ENCODE results near the gene ARL6IP5.

ARL6IP5 gene

GRCh38 chr3:69084326-69085167, at the start of gene ARL6IP5:
Gene ARL6IP5, plus strand, starts transcription at chr3:69084937. Its CDS starts 111 bp downstream, at chr3:69085048.
- DNase-seq: peak; percentile 97

GRCh38 chr3:69044608-69045007, 40.1 kb upstream of the ARL6IP5 start:
- no peak for DNase-seq

GRCh38 chr3:69048990-69049389, 35.7 kb upstream of the ARL6IP5 start:
- DNase-seq: no peak

GRCh38 chr3:69051756-69052471, 32.8 kb upstream of the ARL6IP5 start, which contains the start of gene TMF1:
Gene TMF1, minus strand, starts transcription at chr3:69052333. Its CDS starts 247 bp downstream, at chr3:69052086.
- peak; percentile 99 for DNase-seq

- DNase-seq: no peak
Observed at GRCh38 chr3:69052472-69052898, 32.3 kb upstream of the ARL6IP5 start.

GRCh38 chr3:69058180-69058946, 26.4 kb upstream of the ARL6IP5 start:
- no peak for DNase-seq

- DNase-seq: no peak
Observed at GRCh38 chr3:69058947-69059224, 25.9 kb upstream of the ARL6IP5 start.

- DNase-seq: no peak
Observed at GRCh38 chr3:69059688-69060087, 25.0 kb upstream of the ARL6IP5 start.

- no peak for DNase-seq
Observed at GRCh38 chr3:69063636-69064035, 21.1 kb upstream of the ARL6IP5 start.

- DNase-seq: no peak
Observed at GRCh38 chr3:69065318-69065964, 19.3 kb upstream of the ARL6IP5 start.

GRCh38 chr3:69066121-69066520, 18.6 kb upstream of the ARL6IP5 start:
- DNase-seq: no peak

GRCh38 chr3:69072928-69073327, 11.8 kb upstream of the ARL6IP5 start:
- no peak for DNase-seq

GRCh38 chr3:69079269-69080159, 5.2 kb upstream of the ARL6IP5 start:
- no peak for DNase-seq

- peak; percentile 96 for DNase-seq
Observed at GRCh38 chr3:69080233-69080920, 4.4 kb upstream of the ARL6IP5 start, which contains the start of gene UBA3. Gene UBA3, minus strand, starts transcription at chr3:69080365. Its CDS starts 12 bp downstream, at chr3:69080353.

- DNase-seq: peak; percentile 83
Observed at GRCh38 chr3:69081583-69082262, 3.0 kb upstream of the ARL6IP5 start.

GRCh38 chr3:69082361-69082760, 2.4 kb upstream of the ARL6IP5 start:
- no peak for DNase-seq

- DNase-seq: no peak
Observed at GRCh38 chr3:69082805-69083204, 1.9 kb upstream of the ARL6IP5 start.

- DNase-seq: peak; percentile 58
Observed at GRCh38 chr3:69085168-69085832, 563 bp downstream of the ARL6IP5 start.

- DNase-seq: peak; percentile 62
Observed at GRCh38 chr3:69085833-69086722, 1.3 kb downstream of the ARL6IP5 start.
